HepG2 (cell line): ENCODE measurements around the gene SLC19A1. TPM values are rescaled to one million over a fixed set of nuclear protein-coding genes. Genes with fewer than 3 reads are reported as not detected.

ENCODE experiments used
- ATAC-seq: fragments of 200-7000 bp; cut with Tn5 transposase; 3 replicates; pipeline ENCODE4 v1.9.1; 2020; ENCODE audit warnings: mild to moderate bottlenecking, moderate library complexity
- BruUV-seq: library from RNA; stranded (reverse); fragments of 400-500 nt; replicated peaks from 2 replicates; lab custom pipeline; 2021; lab: Mats Ljungman, UMichigan
- CTCF ChIA-PET: fragments of 300-600 bp; formaldehyde crosslinking; extraction: SDS; loops from one replicate; lab custom pipeline; 2021; ENCODE audit warnings: low total read pairs, inconsistent platforms, low intra/inter-chr PET ratio; lab: Yijun Ruan, JAX
- POLR2A ChIA-PET: fragments of 350-600 bp; sonication (Branson Sonifier 250); formaldehyde crosslinking; loops from one replicate; lab custom pipeline; 2020; ENCODE audit warnings: antibody characterized with exemption, inconsistent platforms; lab: Yijun Ruan, JAX
- DNase-seq: peaks from one replicate; pipeline ENCODE4 v3.0.0-alpha.2; 2015; ENCODE audit warnings: low spot score
- FAIRE-seq: peaks from 3 replicates; lab custom pipeline; 2011; peaks lifted over from hg19 to GRCh38; lab: Jason Lieb, UNC
- H2AFZ ChIP-seq: one replicate; pipeline ENCODE4 v1.6.1; 2011; ENCODE audit warnings: low read length, inconsistent platforms
- H3K27ac ChIP-seq: fragments of 300-600 bp; 3 replicates; pipeline ENCODE4 v1.8.0; 2011; ENCODE audit warnings: mixed run types, mild to moderate bottlenecking, mixed read lengths, low read length, inconsistent platforms; ENCODE audit not compliant: insufficient read depth; ENCODE audit errors: extremely low read length
- H3K27me3 ChIP-seq, 2 experiments: fragments of 200-600 bp in 1 of 2; 2 replicates in 1 of 2; 3 replicates in 1 of 2; pipeline versions ENCODE4 v1.6.0 to v1.8.0; 2011; ENCODE audit warnings: low read length in 2 of 2, mild to moderate bottlenecking in 2 of 2, moderate library complexity in 2 of 2, inconsistent platforms in 1 of 2; ENCODE audit not compliant: insufficient read depth in 2 of 2, control insufficient read depth in 1 of 2
- H3K36me3 ChIP-seq, 2 experiments: fragments of 200-600 bp in 1 of 2; replicated peaks in 1 of 2; 2 replicates in 1 of 2; 3 replicates in 1 of 2; pipeline versions ENCODE4 v1.5.1 to v1.8.0; 2011; ENCODE audit warnings: low read length in 2 of 2, inconsistent platforms in 1 of 2; ENCODE audit not compliant: insufficient read depth in 2 of 2, control insufficient read depth in 1 of 2
- H3K4me1 ChIP-seq: 2 replicates; pipeline ENCODE4 v1.5.1; 2012; ENCODE audit warnings: low read length, inconsistent platforms; ENCODE audit not compliant: insufficient read depth
- H3K4me2 ChIP-seq: 2 replicates; pipeline ENCODE4 v1.6.0; 2011; ENCODE audit warnings: low read depth, low read length, inconsistent platforms
- H3K4me3 ChIP-seq, 3 experiments: fragments of 200-600 bp in 1 of 3; sonication (generic), shearing (Covaris generic) in 1 of 3; replicated peaks in 1 of 3; 2 replicates each; pipeline ENCODE4 v1.5.1; 2011 to 2016; ENCODE audit warnings: low read length in 3 of 3, inconsistent platforms in 2 of 3, low read depth in 2 of 3, mild to moderate bottlenecking in 2 of 3, control low read depth in 1 of 3, mixed read lengths in 1 of 3; ENCODE audit not compliant: insufficient read depth in 1 of 3
- H3K79me2 ChIP-seq: one replicate; pipeline ENCODE4 v1.6.1; 2011; ENCODE audit warnings: low read length, inconsistent platforms; ENCODE audit not compliant: insufficient read depth
- H3K9ac ChIP-seq: 2 replicates; pipeline ENCODE4 v1.6.0; 2011; ENCODE audit warnings: mild to moderate bottlenecking, low read depth, low read length, inconsistent platforms; ENCODE audit not compliant: insufficient read depth
- H3K9me3 ChIP-seq: 2 replicates; pipeline ENCODE4 v1.5.1; 2012; ENCODE audit warnings: mild to moderate bottlenecking, low read length
- H4K20me1 ChIP-seq: 2 replicates; pipeline ENCODE4 v1.6.0; 2011; ENCODE audit warnings: inconsistent platforms, mild to moderate bottlenecking, low read length, moderate library complexity; ENCODE audit not compliant: insufficient read depth
- HCFC1 ChIP-seq: fragments of 150-350 bp; IDR thresholded peaks from 2 replicates; pipeline ENCODE4 v1.6.1; 2014; ENCODE audit warnings: low read depth, low read length
- MAFG ChIP-seq: sonication (generic); formaldehyde crosslinking; IDR thresholded peaks from 2 replicates; pipeline ENCODE4 v1.5.1; 2020; ENCODE audit warnings: mild to moderate bottlenecking, missing genetic modification reagents
- RBM39 ChIP-seq: fragments of 200-400 bp; formaldehyde crosslinking; IDR thresholded peaks from one replicate; pipeline ENCODE4 v1.6.1; 2018; ENCODE audit warnings: antibody characterized with exemption, mild to moderate bottlenecking, low read depth, low read length; ENCODE audit not compliant: poor library complexity, severe bottlenecking
- RFX3 ChIP-seq: IDR thresholded peaks from 2 replicates; pipeline ENCODE4 v1.6.1; 2016; ENCODE audit warnings: missing biosample characterization, missing genetic modification reagents
- ZNF124 ChIP-seq: sonication (generic); formaldehyde crosslinking; IDR thresholded peaks from 2 replicates; pipeline ENCODE4 v1.4.0; 2020; ENCODE audit warnings: missing genetic modification reagents
- ZNF274 ChIP-seq: sonication (generic); formaldehyde crosslinking; IDR thresholded peaks from 2 replicates; pipeline ENCODE4 v1.5.1; 2020; ENCODE audit warnings: mild to moderate bottlenecking, missing genetic modification reagents
- WGBS: methylation state at CpG from one replicate; pipeline ENCODE4 v1.1.6; 2017; ENCODE audit warnings: low lambda C conversion rate; 5-methylcytosine and 5-hydroxymethylcytosine counted together
- in situ Hi-C: cut with HindIII; loops from 2 replicates; pipeline ENCODE4 v1.10.0; 2017; ENCODE audit warnings: low pct_unique_long_range_greater_than_20kb; ENCODE audit not compliant: extremely low pct_ligation_motif_present
- intact Hi-C: fragments of 100-400 bp; cut with micrococcal nuclease; formaldehyde crosslinking; loops from one replicate; pipeline ENCODE4 v1.10.0; 2022; ENCODE audit not compliant: unreplicated experiment
- polyA plus RNA-seq, 8 experiments: library from polyadenylated mRNA; depleted of rRNA in 3 of 8; stranded (reverse) in 7 of 8; unstranded in 1 of 8; fragments of >200 nt; fragmentation: Illumina TruSeq in 4 of 8; extraction: Trizol in 4 of 8; gene quantifications; 2 replicates each; pipeline versions ENCODE4 v1.2.1 to v1.2.3, GENCODE V29; 2011 to 2016; ENCODE audit warnings: low read depth in 4 of 8, missing spikeins in 1 of 8, mixed read lengths in 1 of 8; ENCODE audit not compliant: insufficient read depth in 1 of 8
- total RNA-seq, 5 experiments: library from RNA; depleted of rRNA; stranded (reverse); fragments of >200 nt; fragmentation: Illumina TruSeq; extraction: Trizol; gene quantifications; 2 replicates each; pipeline ENCODE4 v1.2.3, GENCODE V29; 2016; ENCODE audit warnings: low read depth in 1 of 5
- TF ChIP-seq, protein P1 (sequence below): sonication (generic); formaldehyde crosslinking; IDR thresholded peaks from 2 replicates; pipeline ENCODE4 v1.9.0; 2021; ENCODE audit warnings: missing genetic modification reagents, borderline replicate concordance

Gene SLC19A1
- total and polyA plus RNA-seq, 2 of the 13 experiments (the other 11 are each of a cell fraction or from before 2014, with no cell fraction given), result 21.8 to 23.0 TPM

DNA sequence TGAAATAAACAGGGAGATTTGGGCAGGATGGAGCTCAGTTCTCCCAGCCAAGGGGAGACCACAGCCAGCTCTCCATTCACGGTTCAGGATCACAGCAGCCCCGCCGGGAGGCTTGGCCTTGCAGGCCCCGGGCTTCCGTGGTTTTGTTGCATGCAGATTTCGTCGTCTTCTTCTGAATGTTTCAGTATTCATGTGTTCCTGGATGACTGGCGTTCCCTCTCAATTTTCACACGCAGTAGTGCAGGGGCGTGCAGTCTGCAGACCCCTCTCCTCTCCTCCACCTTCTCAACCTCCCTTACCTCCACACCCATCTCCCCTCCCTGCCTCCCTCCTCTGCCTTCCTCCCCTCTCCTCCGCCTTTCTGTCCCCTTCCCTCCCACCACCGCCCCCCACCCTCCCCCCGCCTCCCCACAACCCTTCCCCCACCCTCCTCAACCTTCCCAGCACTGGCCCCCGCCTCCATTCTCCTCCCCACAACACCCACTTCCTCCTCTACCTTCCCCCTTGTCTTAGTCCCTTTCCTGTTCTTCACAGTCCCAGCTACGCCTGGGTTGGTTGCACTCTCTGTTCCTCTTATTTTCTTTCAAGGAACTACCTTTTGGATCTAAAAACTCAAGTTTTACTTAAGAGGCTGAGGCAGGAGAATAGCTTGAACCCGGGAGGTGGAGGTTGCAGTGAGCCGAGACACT is 8.4 kb upstream of the SLC19A1 start:
- in situ Hi-C loops (no loop called here), intact Hi-C loops (no loop called here)
- DNase-seq, result no peak
- H3K4me3 ChIP-seq, result no peak overlapping the region
- H3K27ac ChIP-seq, result no peak overlapping the region
- H3K4me2 ChIP-seq, result no peak overlapping the region
- no peak for ATAC-seq
- no peak overlapping the region for H2AFZ ChIP-seq
- TF ChIP-seq RFX3 (CRISPR knock-in tag), result no peak
- no peak for TF ChIP-seq ZNF274 (CRISPR knock-in tag)
- TF ChIP-seq HCFC1, result no peak
- no peak for TF ChIP-seq RBM39
- no peak for TF ChIP-seq MAFG
- TF ChIP-seq ZNF124, result no peak
- TF ChIP-seq, protein P1, sequence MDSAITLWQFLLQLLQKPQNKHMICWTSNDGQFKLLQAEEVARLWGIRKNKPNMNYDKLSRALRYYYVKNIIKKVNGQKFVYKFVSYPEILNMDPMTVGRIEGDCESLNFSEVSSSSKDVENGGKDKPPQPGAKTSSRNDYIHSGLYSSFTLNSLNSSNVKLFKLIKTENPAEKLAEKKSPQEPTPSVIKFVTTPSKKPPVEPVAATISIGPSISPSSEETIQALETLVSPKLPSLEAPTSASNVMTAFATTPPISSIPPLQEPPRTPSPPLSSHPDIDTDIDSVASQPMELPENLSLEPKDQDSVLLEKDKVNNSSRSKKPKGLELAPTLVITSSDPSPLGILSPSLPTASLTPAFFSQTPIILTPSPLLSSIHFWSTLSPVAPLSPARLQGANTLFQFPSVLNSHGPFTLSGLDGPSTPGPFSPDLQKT, result no peak
- TF ChIP-seq, all 625 proteins: peak for 0
- 22% methylated on average over 17 of the region's 17 CpGs for WGBS
- Histone ChIP-seq H3K79me2 (no peaks in the 10 kb centered on the region), H3K4me1 (peaks cover 49% of the 10 kb centered on the region), H3K27me3 (peaks cover 8 to 53% of the 10 kb centered on the region in 2 experiments), H4K20me1 (no peaks in the 10 kb centered on the region), H3K36me3 (no peaks in the 10 kb centered on the region), H3K9me3 (no peaks in the 10 kb centered on the region), H3K9ac (no peak overlapping the region)
- ChIA-PET POLR2A (no interaction called here), CTCF (no interaction called here)
- no peak for FAIRE-seq
- no TSS peak for BruUV-seq
